Measurements from ENCODE around the gene WNT6.

Gene WNT6

GRCh38 chr2:218813771-218814460, 45.7 kb upstream of the WNT6 start:
- no peak overlapping the region for H2BK120ac ChIP-seq (ENCODE audit: low read depth, low read length)
- no CpG with 5 or more reads among the region's 11 CpGs for WGBS (ENCODE audit: extremely low coverage, insufficient coverage, low lambda C conversion rate)
- no peak overlapping the region for H2AK5ac ChIP-seq (ENCODE audit: low read length)
- H3K4ac ChIP-seq (ENCODE audit: low read depth, low read length): no peak overlapping the region
- H2BK15ac ChIP-seq (replicated peaks; ENCODE audit: low read depth): no peak overlapping the region
- H3K4me3 ChIP-seq (ENCODE audit: low read length): no peak overlapping the region
- no peaks in the 10 kb centered on the region for H3K79me2 ChIP-seq (ENCODE audit: control insufficient read depth, insufficient read depth, low read length)
- no peaks in the 10 kb centered on the region for H3K79me1 ChIP-seq (ENCODE audit: low read length)
- no peaks in the 10 kb centered on the region for H3K36me3 ChIP-seq (ENCODE audit: control insufficient read depth, insufficient read depth, low read length)
- H4K8ac ChIP-seq (ENCODE audit: low read depth, low read length): no peak overlapping the region
- no peak overlapping the region for H2BK5ac ChIP-seq (ENCODE audit: low read length)
- no peak overlapping the region for H3K23ac ChIP-seq (ENCODE audit: low read length)
- H4K5ac ChIP-seq (ENCODE audit: low read length): no peak overlapping the region
- H3K9ac ChIP-seq (ENCODE audit: low read length): no peak overlapping the region
- no peak overlapping the region for H3K56ac ChIP-seq (ENCODE audit: low read length)
- H3K4me1 ChIP-seq (ENCODE audit: control insufficient read depth, low read depth, low read length): no peaks in the 10 kb centered on the region
- no peaks in the 10 kb centered on the region for H3K27me3 ChIP-seq (ENCODE audit: insufficient read depth, low read length, poor library complexity)
- no peak overlapping the region for H3K18ac ChIP-seq (ENCODE audit: low read length)
- no peak for DNase-seq
- H3K4me2 ChIP-seq (ENCODE audit: low read length): no peak overlapping the region
- no peak overlapping the region for H3K27ac ChIP-seq (ENCODE audit: low read depth, low read length)

GRCh38 chr2:218814540-218815243, 44.9 kb upstream of the WNT6 start:
- no peak overlapping the region for H2BK15ac ChIP-seq (replicated peaks; ENCODE audit: low read depth)
- H4K8ac ChIP-seq (ENCODE audit: low read depth, low read length): no peak overlapping the region
- H3K79me1 ChIP-seq (ENCODE audit: low read length): no peaks in the 10 kb centered on the region
- H2AK5ac ChIP-seq (ENCODE audit: low read length): no peak overlapping the region
- WGBS (ENCODE audit: extremely low coverage, insufficient coverage, low lambda C conversion rate): no CpG with 5 or more reads among the region's 13 CpGs
- H3K4me2 ChIP-seq (ENCODE audit: low read length): no peak overlapping the region
- H2BK120ac ChIP-seq (ENCODE audit: low read depth, low read length): no peak overlapping the region
- no peak overlapping the region for H3K18ac ChIP-seq (ENCODE audit: low read length)
- H3K4ac ChIP-seq (ENCODE audit: low read depth, low read length): no peak overlapping the region
- H3K4me1 ChIP-seq (ENCODE audit: control insufficient read depth, low read depth, low read length): no peaks in the 10 kb centered on the region
- no peak overlapping the region for H3K23ac ChIP-seq (ENCODE audit: low read length)
- no peak overlapping the region for H4K5ac ChIP-seq (ENCODE audit: low read length)
- no peak overlapping the region for H2BK5ac ChIP-seq (ENCODE audit: low read length)
- no peak for DNase-seq
- H3K79me2 ChIP-seq (ENCODE audit: control insufficient read depth, insufficient read depth, low read length): no peaks in the 10 kb centered on the region
- H3K27ac ChIP-seq (ENCODE audit: low read depth, low read length): no peak overlapping the region
- no peak overlapping the region for H3K4me3 ChIP-seq (ENCODE audit: low read length)
- H3K36me3 ChIP-seq (ENCODE audit: control insufficient read depth, insufficient read depth, low read length): no peaks in the 10 kb centered on the region
- no peaks in the 10 kb centered on the region for H3K27me3 ChIP-seq (ENCODE audit: insufficient read depth, low read length, poor library complexity)
- no peak overlapping the region for H3K56ac ChIP-seq (ENCODE audit: low read length)
- no peak overlapping the region for H3K9ac ChIP-seq (ENCODE audit: low read length)

DNA sequence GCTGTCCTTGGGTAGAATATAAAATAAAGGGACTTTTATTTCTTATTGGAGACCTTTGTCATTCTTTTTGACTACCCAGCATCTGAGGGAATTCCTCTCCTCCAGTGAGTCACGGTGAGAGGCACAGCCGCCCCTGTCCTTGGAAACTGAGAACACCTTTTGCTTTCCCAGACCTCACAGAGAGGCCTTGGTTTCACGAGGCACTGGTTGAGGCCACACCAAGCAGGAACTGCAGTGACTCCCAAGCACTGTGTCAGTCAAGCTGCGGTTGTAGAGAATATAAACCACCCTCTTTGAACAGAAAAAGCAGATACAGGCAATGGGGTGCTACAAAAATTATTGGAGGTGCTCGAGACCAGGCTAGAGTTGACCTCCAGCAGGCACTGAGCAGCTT, 44.4 kb upstream of the WNT6 start:
- H3K79me1 ChIP-seq (ENCODE audit: low read length): no peaks in the 10 kb centered on the region
- no peak overlapping the region for H3K4me3 ChIP-seq (ENCODE audit: low read length)
- no peak overlapping the region for H3K18ac ChIP-seq (ENCODE audit: low read length)
- H3K36me3 ChIP-seq (ENCODE audit: control insufficient read depth, insufficient read depth, low read length): no peaks in the 10 kb centered on the region
- H3K27ac ChIP-seq (ENCODE audit: low read depth, low read length): no peak overlapping the region
- no peak overlapping the region for H2AK5ac ChIP-seq (ENCODE audit: low read length)
- H3K27me3 ChIP-seq (ENCODE audit: insufficient read depth, low read length, poor library complexity): no peaks in the 10 kb centered on the region
- DNase-seq: no peak
- H3K23ac ChIP-seq (ENCODE audit: low read length): no peak overlapping the region
- H3K4me1 ChIP-seq (ENCODE audit: control insufficient read depth, low read depth, low read length): no peaks in the 10 kb centered on the region
- no peak overlapping the region for H3K56ac ChIP-seq (ENCODE audit: low read length)
- H3K4ac ChIP-seq (ENCODE audit: low read depth, low read length): no peak overlapping the region
- no peak overlapping the region for H4K8ac ChIP-seq (ENCODE audit: low read depth, low read length)
- WGBS (ENCODE audit: extremely low coverage, insufficient coverage, low lambda C conversion rate): no CpG with 5 or more reads among the region's 5 CpGs
- no peak overlapping the region for H3K4me2 ChIP-seq (ENCODE audit: low read length)
- no peak overlapping the region for H2BK15ac ChIP-seq (replicated peaks; ENCODE audit: low read depth)
- no peak overlapping the region for H3K9ac ChIP-seq (ENCODE audit: low read length)
- H3K79me2 ChIP-seq (ENCODE audit: control insufficient read depth, insufficient read depth, low read length): no peaks in the 10 kb centered on the region
- no peak overlapping the region for H2BK120ac ChIP-seq (ENCODE audit: low read depth, low read length)
- H4K5ac ChIP-seq (ENCODE audit: low read length): no peak overlapping the region
- no peak overlapping the region for H2BK5ac ChIP-seq (ENCODE audit: low read length)

GRCh38 chr2:218815649-218816048, 44.0 kb upstream of the WNT6 start:
- no peak overlapping the region for H3K4ac ChIP-seq (ENCODE audit: low read depth, low read length)
- no CpG with 5 or more reads among the region's 4 CpGs for WGBS (ENCODE audit: extremely low coverage, insufficient coverage, low lambda C conversion rate)
- no peak overlapping the region for H3K4me3 ChIP-seq (ENCODE audit: low read length)

DNA sequence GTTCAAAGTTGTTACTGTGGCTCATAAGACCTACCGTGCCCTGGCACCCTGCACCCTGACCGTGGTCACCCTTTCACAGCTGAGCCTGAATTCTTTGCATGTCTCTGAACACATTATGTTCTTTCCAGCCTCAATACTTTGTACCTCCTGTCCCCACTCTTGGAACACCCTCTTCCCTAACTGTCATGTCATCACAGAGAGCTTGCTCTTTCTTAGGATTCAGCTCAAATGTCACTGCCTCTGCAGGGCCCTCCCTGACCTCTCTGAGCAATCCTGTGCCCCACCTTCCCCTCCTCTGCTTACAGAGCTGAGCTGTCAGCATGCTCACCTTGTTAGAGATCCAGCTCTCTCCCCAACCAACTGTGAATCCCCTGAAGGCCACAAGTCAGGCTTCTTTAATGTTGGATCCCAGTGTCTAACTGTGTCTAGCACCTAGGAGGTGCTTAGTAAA, 43.0 kb upstream of the WNT6 start:
- no peak overlapping the region for H3K4ac ChIP-seq (ENCODE audit: low read depth, low read length)
- H3K36me3 ChIP-seq (ENCODE audit: control insufficient read depth, insufficient read depth, low read length): no peaks in the 10 kb centered on the region
- no peak overlapping the region for H2BK15ac ChIP-seq (replicated peaks; ENCODE audit: low read depth)
- no CpG with 5 or more reads among the region's 2 CpGs for WGBS (ENCODE audit: extremely low coverage, insufficient coverage, low lambda C conversion rate)
- H3K9ac ChIP-seq (ENCODE audit: low read length): no peak overlapping the region
- H3K4me3 ChIP-seq (ENCODE audit: low read length): no peak overlapping the region
- no peaks in the 10 kb centered on the region for H3K79me1 ChIP-seq (ENCODE audit: low read length)
- no peak overlapping the region for H2BK120ac ChIP-seq (ENCODE audit: low read depth, low read length)
- H3K27ac ChIP-seq (ENCODE audit: low read depth, low read length): no peak overlapping the region
- no peak for DNase-seq
- no peak overlapping the region for H4K8ac ChIP-seq (ENCODE audit: low read depth, low read length)
- H3K79me2 ChIP-seq (ENCODE audit: control insufficient read depth, insufficient read depth, low read length): no peaks in the 10 kb centered on the region
- no peak overlapping the region for H2AK5ac ChIP-seq (ENCODE audit: low read length)
- no peaks in the 10 kb centered on the region for H3K27me3 ChIP-seq (ENCODE audit: insufficient read depth, low read length, poor library complexity)
- no peak overlapping the region for H3K4me2 ChIP-seq (ENCODE audit: low read length)
- H2BK5ac ChIP-seq (ENCODE audit: low read length): no peak overlapping the region
- H3K23ac ChIP-seq (ENCODE audit: low read length): no peak overlapping the region
- no peak overlapping the region for H3K18ac ChIP-seq (ENCODE audit: low read length)
- H4K5ac ChIP-seq (ENCODE audit: low read length): no peak overlapping the region
- H3K56ac ChIP-seq (ENCODE audit: low read length): no peak overlapping the region
- H3K4me1 ChIP-seq (ENCODE audit: control insufficient read depth, low read depth, low read length): no peaks in the 10 kb centered on the region

More at GRCh38 chr2:218815649-218816048, 44.0 kb upstream of the WNT6 start:
- H2BK5ac ChIP-seq (ENCODE audit: low read length): no peak overlapping the region
- H4K5ac ChIP-seq (ENCODE audit: low read length): no peak overlapping the region
- H3K27ac ChIP-seq (ENCODE audit: low read depth, low read length): no peak overlapping the region
- no peaks in the 10 kb centered on the region for H3K27me3 ChIP-seq (ENCODE audit: insufficient read depth, low read length, poor library complexity)
- no peak overlapping the region for H2BK15ac ChIP-seq (replicated peaks; ENCODE audit: low read depth)
- no peaks in the 10 kb centered on the region for H3K79me2 ChIP-seq (ENCODE audit: control insufficient read depth, insufficient read depth, low read length)
- no peak overlapping the region for H2BK120ac ChIP-seq (ENCODE audit: low read depth, low read length)
- H3K18ac ChIP-seq (ENCODE audit: low read length): no peak overlapping the region
- no peaks in the 10 kb centered on the region for H3K36me3 ChIP-seq (ENCODE audit: control insufficient read depth, insufficient read depth, low read length)
- no peak overlapping the region for H3K56ac ChIP-seq (ENCODE audit: low read length)
- no peak for DNase-seq
- H3K79me1 ChIP-seq (ENCODE audit: low read length): no peaks in the 10 kb centered on the region
- H3K4me1 ChIP-seq (ENCODE audit: control insufficient read depth, low read depth, low read length): no peaks in the 10 kb centered on the region
- H2AK5ac ChIP-seq (ENCODE audit: low read length): no peak overlapping the region
- no peak overlapping the region for H3K23ac ChIP-seq (ENCODE audit: low read length)
- no peak overlapping the region for H3K4me2 ChIP-seq (ENCODE audit: low read length)
- no peak overlapping the region for H4K8ac ChIP-seq (ENCODE audit: low read depth, low read length)
- no peak overlapping the region for H3K9ac ChIP-seq (ENCODE audit: low read length)
